Measurements from ENCODE around the gene PTPN9. TPM values are rescaled to one million over a fixed set of nuclear protein-coding genes. Genes with fewer than 3 reads are reported as not detected.

PTPN9 gene
- 10 to 100 TPM; 27.9 to 36.3 (median 33.6) TPM for total RNA-seq (2021; fragmentation: NEBNext Ultra II Directional; extraction: Animal tissue kit (Norgen Biotek cat#: 25700))
- long read RNA-seq, full-length matches to known transcripts = 7 of 14 reads
- long read RNA-seq, partial matches to known transcripts = 2 of 14 reads
- long read RNA-seq, other reads (novel, unspliced or antisense) = 5 of 14 reads

GRCh38 chr15:75578948-75579920 is at the start of gene PTPN9:
PTPN9 (minus strand) TSS chr15:75579315; CDS start chr15:75578776, 539 bp downstream.
- H3K4me3 Mint-ChIP-seq = peak within 1 kb of the TSS; percentile 99
- DNase-seq = peak; percentile 58
- peaks cover under 1% of the 10 kb centered on the region; the same call in 1 of the 2 replicates for H3K27me3 Mint-ChIP-seq (ENCODE audit: insufficient read depth)
- no peaks in the 10 kb centered on the region for H3K9me3 Mint-ChIP-seq
- H3K4me1 Mint-ChIP-seq (ENCODE audit: low read depth) = peaks cover 17% of the 10 kb centered on the region
- H3K36me3 Mint-ChIP-seq (ENCODE audit: low read depth) = peaks cover 12% of the 10 kb centered on the region
- TF ChIP-seq, protein P1, sequence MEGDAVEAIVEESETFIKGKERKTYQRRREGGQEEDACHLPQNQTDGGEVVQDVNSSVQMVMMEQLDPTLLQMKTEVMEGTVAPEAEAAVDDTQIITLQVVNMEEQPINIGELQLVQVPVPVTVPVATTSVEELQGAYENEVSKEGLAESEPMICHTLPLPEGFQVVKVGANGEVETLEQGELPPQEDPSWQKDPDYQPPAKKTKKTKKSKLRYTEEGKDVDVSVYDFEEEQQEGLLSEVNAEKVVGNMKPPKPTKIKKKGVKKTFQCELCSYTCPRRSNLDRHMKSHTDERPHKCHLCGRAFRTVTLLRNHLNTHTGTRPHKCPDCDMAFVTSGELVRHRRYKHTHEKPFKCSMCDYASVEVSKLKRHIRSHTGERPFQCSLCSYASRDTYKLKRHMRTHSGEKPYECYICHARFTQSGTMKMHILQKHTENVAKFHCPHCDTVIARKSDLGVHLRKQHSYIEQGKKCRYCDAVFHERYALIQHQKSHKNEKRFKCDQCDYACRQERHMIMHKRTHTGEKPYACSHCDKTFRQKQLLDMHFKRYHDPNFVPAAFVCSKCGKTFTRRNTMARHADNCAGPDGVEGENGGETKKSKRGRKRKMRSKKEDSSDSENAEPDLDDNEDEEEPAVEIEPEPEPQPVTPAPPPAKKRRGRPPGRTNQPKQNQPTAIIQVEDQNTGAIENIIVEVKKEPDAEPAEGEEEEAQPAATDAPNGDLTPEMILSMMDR (IDR thresholded peaks at IDR 0.05) = peak; percentile 76
- peak within 1 kb of the TSS; percentile 96 for H3K27ac Mint-ChIP-seq

DNA sequence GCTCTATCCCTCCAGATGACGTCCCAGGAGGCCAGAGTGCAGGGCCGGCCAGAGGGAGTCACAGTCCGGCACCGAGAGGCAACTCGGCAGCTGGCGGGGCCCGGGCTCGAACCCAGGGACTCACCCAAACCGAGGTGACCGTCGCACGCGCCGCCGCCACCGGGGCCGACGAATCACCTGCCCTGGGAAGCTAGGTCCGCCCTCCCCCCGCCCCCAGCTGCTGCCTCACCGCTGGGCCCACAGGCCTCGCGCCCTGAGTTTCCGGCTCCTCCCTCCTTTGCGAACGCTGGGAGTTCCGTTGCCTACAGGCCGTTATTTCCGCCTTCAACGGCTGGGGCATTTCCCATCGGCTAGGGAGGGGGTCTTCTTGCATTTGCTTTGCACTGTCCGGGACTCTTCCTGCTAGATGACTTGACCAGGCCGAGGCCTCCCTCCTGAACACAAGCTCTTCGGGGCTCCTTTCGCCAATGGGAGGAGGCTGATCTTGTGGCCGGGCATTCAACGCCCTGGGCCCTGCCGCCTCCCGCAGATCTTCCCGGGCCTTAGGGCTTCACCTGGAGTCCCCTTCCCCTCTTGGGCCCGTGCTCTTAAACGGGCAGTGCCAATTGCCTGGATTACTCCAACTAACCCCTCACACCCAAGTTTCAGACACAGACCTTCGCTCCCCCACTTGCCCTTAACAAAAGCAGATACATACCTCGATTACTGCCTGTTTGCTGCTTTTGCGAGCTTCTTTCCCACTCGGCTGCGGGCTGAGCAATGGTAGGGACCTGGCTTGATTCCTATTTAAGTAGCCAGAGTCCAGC is 46.6 kb upstream of the PTPN9 start, which contains the start of gene SNUPN:
Gene SNUPN, minus strand, starts transcription at position 184 of the 806 bp plus-strand sequence. CDS start 4,674 bp downstream, outside the sequence.
- Mint-ChIP-seq H3K4me3 (peak within 1 kb of the TSS; percentile 94), H3K4me1 (ENCODE audit: low read depth) (peaks cover 32% of the 10 kb centered on the region), H3K27me3 (ENCODE audit: insufficient read depth) (no peaks in the 10 kb centered on the region), H3K9me3 (no peaks in the 10 kb centered on the region), H3K27ac (peak within 1 kb of the TSS; percentile 99), H3K36me3 (ENCODE audit: low read depth) (no peaks in the 10 kb centered on the region)
- TF ChIP-seq, protein P1 (IDR thresholded peaks at IDR 0.05) = no peak
- DNase-seq = peak; percentile 77

- Mint-ChIP-seq H3K27ac (peak overlapping the region; percentile 72), H3K4me3 (no peak overlapping the region)
Measured at GRCh38 chr15:75622505-75622904, 43.4 kb upstream of the PTPN9 start.

GRCh38 chr15:75620841-75621391 is 41.8 kb upstream of the PTPN9 start:
- Mint-ChIP-seq H3K4me3 (peak overlapping the region; percentile 79), H3K27ac (peak overlapping the region; percentile 91), H3K4me1 (ENCODE audit: low read depth) (peaks cover 27% of the 10 kb centered on the region), H3K9me3 (no peaks in the 10 kb centered on the region), H3K36me3 (ENCODE audit: low read depth) (peaks cover 11% of the 10 kb centered on the region), H3K27me3 (ENCODE audit: insufficient read depth) (no peaks in the 10 kb centered on the region)
- TF ChIP-seq, protein P1 (IDR thresholded peaks at IDR 0.05) = peak; percentile 61
- peak; percentile 87 for DNase-seq

More at GRCh38 chr15:75622505-75622904, 43.4 kb upstream of the PTPN9 start:
- H3K36me3 Mint-ChIP-seq (ENCODE audit: low read depth) = no peaks in the 10 kb centered on the region; the same call in none of the 2 replicates
- H3K4me1 Mint-ChIP-seq (ENCODE audit: low read depth) = peaks cover 37% of the 10 kb centered on the region
- H3K27me3 Mint-ChIP-seq (ENCODE audit: insufficient read depth) = no peaks in the 10 kb centered on the region
- no peak for DNase-seq
- no peaks in the 10 kb centered on the region for H3K9me3 Mint-ChIP-seq
- TF ChIP-seq, protein P1 (IDR thresholded peaks at IDR 0.05) = no peak

All from HFFc6 (cell line).